Ishikawa (cell line): ENCODE measurements around the gene TYROBP.
A peak's percentile ranks its signal among the peaks of the same experiment; 100 is the strongest.

Experiments
- CEBPB ChIP-seq: IDR thresholded peaks from 2 replicates; pipeline ENCODE4 v1.6.1; 2012
- CREB1 ChIP-seq: IDR thresholded peaks from 2 replicates; pipeline ENCODE4 v1.6.1; 2012; ENCODE audit warnings: low read depth
- EGR1 ChIP-seq: IDR thresholded peaks from 2 replicates; pipeline ENCODE4 v1.6.1; 2012
- EP300 ChIP-seq: IDR thresholded peaks from 2 replicates; pipeline ENCODE4 v1.6.1; 2012; ENCODE audit warnings: borderline replicate concordance
- FOXM1 ChIP-seq: IDR thresholded peaks from 2 replicates; pipeline ENCODE4 v1.6.1; 2012; ENCODE audit warnings: low read depth, borderline replicate concordance
- MAX ChIP-seq: IDR thresholded peaks from 2 replicates; pipeline ENCODE4 v1.6.1; 2012
- NFIC ChIP-seq: IDR thresholded peaks from 2 replicates; pipeline ENCODE4 v1.6.1; 2012
- RAD21 ChIP-seq: IDR thresholded peaks from 2 replicates; pipeline ENCODE4 v1.6.1; 2012; ENCODE audit warnings: low read depth
- REST ChIP-seq: IDR thresholded peaks from 2 replicates; pipeline ENCODE4 v1.6.1; 2012; ENCODE audit warnings: low read depth, mild to moderate bottlenecking
- TAF1 ChIP-seq: IDR thresholded peaks from 2 replicates; pipeline ENCODE4 v1.6.1; 2012; ENCODE audit warnings: low read depth, mild to moderate bottlenecking
- TCF12 ChIP-seq: IDR thresholded peaks from 2 replicates; pipeline ENCODE4 v1.6.1; 2012; ENCODE audit warnings: low read depth
- TEAD4 ChIP-seq: IDR thresholded peaks from 2 replicates; pipeline ENCODE4 v1.6.1; 2012
- USF1 ChIP-seq: IDR thresholded peaks from 2 replicates; pipeline ENCODE4 v1.6.1; 2012
- YY1 ChIP-seq: IDR thresholded peaks from 2 replicates; pipeline ENCODE4 v1.6.1; 2012; ENCODE audit warnings: low read depth
- ZBTB7A ChIP-seq: IDR thresholded peaks from 2 replicates; pipeline ENCODE4 v1.6.1; 2012; ENCODE audit warnings: low read depth

TYROBP gene

GRCh38 chr19:35882114-35882832 is 25.8 kb downstream of the TYROBP start:
- TF ChIP-seq EP300 (no peak), RAD21 (peak; percentile 77)

- TF ChIP-seq TEAD4 (peak; percentile 41; the same call in 1 of the 2 replicates), NFIC (peak; percentile 48), TCF12 (peak; percentile 35; the same call in 1 of the 2 replicates), REST (peak; percentile 100), EGR1 (no peak), USF1 (peak; percentile 89), RAD21 (peak; percentile 25; the same call in 1 of the 2 replicates), TAF1 (no peak), FOXM1 (no peak), MAX (peak; percentile 88)
Observed at GRCh38 chr19:35879770-35880317, 28.3 kb downstream of the TYROBP start.

GRCh38 chr19:35879068-35879467 is 29.0 kb downstream of the TYROBP start:
- no peak for TF ChIP-seq NFIC
- TF ChIP-seq ZBTB7A, result no peak
- no peak for TF ChIP-seq RAD21
- no peak for TF ChIP-seq TCF12
- no peak for TF ChIP-seq EP300
- TF ChIP-seq EGR1, result no peak
- TF ChIP-seq YY1, result no peak
- no peak for TF ChIP-seq CEBPB
- TF ChIP-seq CREB1, result no peak
- TF ChIP-seq USF1, result no peak
- TF ChIP-seq FOXM1, result no peak

GRCh38 chr19:35874392-35874930 is 33.6 kb downstream of the TYROBP start:
- TF ChIP-seq CREB1 (no peak), MAX (no peak), NFIC (no peak), RAD21 (no peak), FOXM1 (no peak), TAF1 (no peak), USF1 (no peak)

GRCh38 chr19:35872180-35872579 is 35.9 kb downstream of the TYROBP start:
- TF ChIP-seq YY1, result peak; percentile 55; the same call in 1 of the 2 replicates
- TF ChIP-seq CEBPB, result no peak
- no peak for TF ChIP-seq TAF1
- TF ChIP-seq CREB1, result no peak
- TF ChIP-seq MAX, result no peak
- TF ChIP-seq TEAD4, result no peak
- TF ChIP-seq USF1, result no peak
- no peak for TF ChIP-seq EP300
- no peak for TF ChIP-seq FOXM1

GRCh38 chr19:35871611-35872010 is 36.5 kb downstream of the TYROBP start:
- TF ChIP-seq NFIC, result no peak
- no peak for TF ChIP-seq CREB1
- TF ChIP-seq YY1, result no peak
- TF ChIP-seq TCF12, result no peak
- TF ChIP-seq RAD21, result no peak
- no peak for TF ChIP-seq EP300
- no peak for TF ChIP-seq MAX
- TF ChIP-seq USF1, result no peak
- TF ChIP-seq TEAD4, result no peak
- TF ChIP-seq REST, result no peak
- TF ChIP-seq TAF1, result no peak
- TF ChIP-seq CEBPB, result no peak
- TF ChIP-seq ZBTB7A, result no peak
- TF ChIP-seq FOXM1, result no peak
- TF ChIP-seq EGR1, result no peak
